Kidney tubule cell (primary cell): ENCODE measurements around the gene ZNF365.

ENCODE experiments used
- DNase-seq: peaks from one replicate; pipeline ENCODE4 v3.0.0-alpha.2; 2018; ENCODE audit warnings: low spot score

The ZNF365 gene

DNA sequence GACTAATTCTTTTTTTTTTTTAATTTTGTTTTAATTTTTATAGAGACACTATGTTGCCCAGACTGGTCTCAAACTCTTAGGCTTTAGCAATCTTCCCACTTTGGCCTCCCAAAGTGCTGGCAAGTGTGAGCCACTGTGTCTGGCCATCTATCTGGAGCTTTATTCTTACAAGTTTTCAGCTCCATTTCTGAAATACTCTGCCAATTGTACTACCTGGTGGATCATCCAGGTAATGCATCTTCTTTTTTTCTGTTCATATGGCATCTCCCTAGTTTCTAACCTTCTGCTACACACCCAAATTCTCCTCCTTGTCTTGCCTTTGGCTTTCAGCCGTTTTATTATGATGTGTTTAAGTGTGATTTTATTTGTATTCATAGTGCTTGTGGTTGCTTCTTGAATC is 40.2 kb downstream of the ZNF365 start:
- DNase-seq, result no peak

DNA sequence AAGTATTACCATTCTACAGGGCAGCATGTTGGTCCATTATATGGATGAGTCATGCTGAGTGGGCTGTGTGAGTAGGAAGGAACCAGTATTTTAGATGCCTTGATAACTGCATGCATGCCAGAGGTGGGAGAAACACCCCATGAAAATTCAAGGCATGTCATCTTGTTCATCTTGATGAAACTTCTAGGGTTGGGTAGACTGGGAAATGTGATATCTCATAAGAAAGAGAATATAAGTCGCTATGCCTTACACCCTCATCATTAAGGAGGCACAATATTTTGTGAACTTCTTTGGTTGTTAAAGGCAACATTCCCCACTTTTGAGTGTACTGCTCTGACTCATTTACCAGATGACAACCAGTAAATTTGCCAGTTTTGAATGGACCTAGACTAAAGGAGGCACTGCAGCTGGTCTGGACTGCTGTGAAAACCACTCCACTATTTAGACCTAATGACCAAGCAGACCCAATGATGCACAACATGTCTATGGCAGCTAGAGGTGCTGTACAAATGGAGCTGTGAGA is 48.0 kb downstream of the ZNF365 start:
- peak; percentile 91 for DNase-seq

DNA sequence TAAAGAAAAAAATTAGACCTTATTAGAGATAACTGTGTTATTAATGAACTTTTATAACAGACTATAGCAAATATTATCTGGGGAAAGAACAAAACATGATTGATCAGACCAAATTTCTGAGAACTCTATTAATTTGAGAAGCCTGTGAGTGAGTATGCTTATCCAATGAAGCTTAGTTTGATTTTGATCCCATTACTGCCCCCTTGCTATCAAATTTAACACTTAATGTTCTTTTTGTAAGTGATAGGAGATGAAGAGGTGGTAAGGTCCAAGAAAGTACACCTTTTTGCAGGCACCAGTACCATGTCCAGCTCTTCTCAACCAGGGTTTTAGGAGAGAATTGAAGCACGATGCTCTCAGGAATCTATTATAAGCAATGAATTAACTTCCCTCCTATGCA is 49.9 kb downstream of the ZNF365 start:
- no peak for DNase-seq

DNA sequence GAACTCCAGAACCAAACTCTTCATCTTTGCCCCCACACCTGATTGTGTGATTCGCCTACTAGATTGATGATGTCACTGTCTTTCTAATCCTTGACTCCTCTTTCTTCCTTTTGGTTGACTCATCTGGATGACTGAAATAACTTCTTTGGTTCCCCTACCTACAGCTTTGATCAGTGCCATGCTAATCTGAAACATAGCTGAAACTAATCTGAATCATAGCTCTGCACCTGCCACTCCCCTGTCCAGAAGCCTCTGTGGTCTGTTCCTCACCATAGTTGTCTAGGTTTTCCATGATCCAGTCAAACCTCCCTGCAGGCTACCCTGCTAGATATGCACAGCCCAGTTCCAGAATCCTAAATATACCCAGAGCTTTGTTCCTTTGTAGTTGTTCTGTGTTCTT is 51.9 kb downstream of the ZNF365 start:
- DNase-seq, result peak; percentile 97

DNA sequence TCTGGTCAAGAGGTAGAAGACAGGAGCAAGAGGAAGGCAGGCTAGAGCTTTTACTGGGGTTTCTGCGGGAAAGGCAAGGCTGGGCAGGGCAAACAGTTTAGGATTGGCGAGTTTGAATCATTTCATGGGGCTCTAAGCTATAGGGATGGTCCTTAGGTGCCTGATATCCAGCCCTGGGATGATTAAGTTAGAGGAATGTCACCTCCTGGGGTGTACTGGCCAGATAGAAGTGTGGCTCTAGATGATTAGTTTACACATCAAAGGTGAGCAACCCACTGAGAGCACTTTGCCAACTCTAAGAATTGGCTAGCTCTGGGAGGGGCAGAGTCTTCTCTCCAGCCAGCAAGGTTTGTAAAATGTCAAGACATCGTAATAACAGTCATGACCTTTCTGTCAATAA is 52.4 kb downstream of the ZNF365 start:
- peak; percentile 86 for DNase-seq

DNA sequence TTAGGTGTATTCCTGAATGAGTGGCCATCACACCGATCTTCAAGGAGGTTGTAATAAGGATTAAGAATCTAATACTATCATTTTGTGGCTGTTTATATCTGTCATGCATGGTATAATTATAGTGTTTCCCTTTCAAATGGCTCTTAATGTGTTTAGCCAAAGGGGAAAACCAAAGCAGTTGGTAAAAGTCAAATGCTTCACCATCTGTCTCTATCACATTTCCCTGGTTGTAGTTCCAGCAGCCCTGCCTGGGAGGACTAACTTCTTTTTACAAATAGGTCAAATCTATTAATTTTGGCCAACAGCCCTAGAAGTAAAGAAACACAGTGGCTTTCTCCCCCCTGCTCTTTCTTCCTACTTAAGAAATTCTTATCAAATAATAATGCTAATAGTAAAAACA is 56.7 kb downstream of the ZNF365 start:
- DNase-seq, result no peak

DNA sequence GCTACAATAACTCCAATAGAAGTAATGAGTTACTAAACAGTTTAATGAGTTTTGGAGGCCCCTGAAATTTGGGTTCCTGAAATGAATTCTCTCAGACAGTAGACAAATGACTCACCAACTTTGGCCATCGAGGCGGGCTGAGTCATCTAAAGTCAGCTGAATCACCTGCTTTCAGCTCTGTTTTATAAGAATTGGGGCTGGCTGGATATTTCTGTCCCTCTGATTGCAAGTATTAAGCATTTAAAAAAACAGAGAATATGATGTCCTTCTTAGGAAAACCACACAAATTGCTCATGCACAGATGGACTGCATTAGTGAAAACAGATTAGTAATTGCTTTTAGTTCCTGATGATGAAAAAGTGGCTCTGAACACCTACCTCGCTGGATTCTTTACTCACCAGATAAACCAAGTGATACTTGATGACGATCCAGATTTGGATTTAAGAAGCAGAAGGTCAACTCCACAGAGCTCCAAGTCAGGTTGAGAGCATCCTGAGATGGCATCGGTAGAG is 59.1 kb downstream of the ZNF365 start:
- DNase-seq, result peak; percentile 99

DNA sequence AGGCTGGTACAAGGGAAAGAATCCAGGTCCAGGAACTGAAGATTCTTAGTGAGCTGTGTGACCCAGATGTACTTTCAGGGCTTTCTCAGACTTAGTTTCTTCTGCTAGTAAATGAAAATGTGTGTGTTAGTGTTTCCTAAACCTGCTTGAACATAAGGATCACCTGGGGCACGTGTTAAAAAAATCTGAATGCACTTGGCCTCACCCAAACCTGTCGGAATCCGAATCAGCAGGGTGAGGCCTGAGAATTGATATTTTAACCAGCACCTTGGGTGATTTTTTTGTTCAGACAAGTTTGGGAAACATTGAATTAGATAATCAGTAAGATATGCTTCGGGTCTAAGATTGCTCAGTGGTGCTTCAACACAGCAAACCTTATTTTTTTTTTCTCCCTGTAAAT is 59.7 kb downstream of the ZNF365 start:
- DNase-seq, result no peak

DNA sequence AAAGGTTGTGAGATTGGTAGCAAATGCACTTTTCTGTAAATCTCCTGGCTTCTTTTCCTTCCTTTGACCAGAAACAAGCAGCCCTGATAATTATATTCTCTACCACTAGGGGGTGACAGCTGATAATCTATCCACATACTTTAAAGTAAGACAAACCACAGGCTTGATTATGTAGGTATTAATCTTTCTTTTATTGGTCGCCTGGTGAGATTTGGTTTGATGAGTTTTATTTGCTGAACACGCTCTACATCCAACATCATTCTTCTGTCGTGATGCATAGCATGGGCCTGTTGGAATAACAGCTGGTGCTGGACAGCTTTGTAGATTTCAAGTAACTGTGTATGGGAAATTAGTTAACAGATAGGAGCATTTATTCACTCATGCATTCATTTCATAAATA is 63.5 kb downstream of the ZNF365 start:
- peak; percentile 83 for DNase-seq

DNA sequence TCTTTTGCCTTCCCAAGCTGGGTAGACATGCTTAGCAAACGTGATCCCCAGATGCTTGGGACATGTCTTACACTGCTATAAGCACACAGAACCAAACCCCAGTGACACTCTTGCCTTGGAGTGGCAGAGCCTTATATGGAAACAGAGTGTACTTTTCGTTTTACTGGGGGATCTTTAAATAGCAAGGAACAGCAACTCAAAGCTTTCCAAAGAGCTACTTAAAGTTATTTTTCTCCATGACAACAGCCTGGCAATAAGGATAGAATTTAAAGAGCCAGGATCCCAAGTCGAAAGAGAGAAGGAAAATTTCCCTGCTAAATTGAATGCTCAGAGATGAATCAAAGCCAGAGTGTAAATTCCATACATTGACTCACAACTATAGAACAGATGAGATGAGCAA is 67.8 kb downstream of the ZNF365 start:
- DNase-seq, result no peak

DNA sequence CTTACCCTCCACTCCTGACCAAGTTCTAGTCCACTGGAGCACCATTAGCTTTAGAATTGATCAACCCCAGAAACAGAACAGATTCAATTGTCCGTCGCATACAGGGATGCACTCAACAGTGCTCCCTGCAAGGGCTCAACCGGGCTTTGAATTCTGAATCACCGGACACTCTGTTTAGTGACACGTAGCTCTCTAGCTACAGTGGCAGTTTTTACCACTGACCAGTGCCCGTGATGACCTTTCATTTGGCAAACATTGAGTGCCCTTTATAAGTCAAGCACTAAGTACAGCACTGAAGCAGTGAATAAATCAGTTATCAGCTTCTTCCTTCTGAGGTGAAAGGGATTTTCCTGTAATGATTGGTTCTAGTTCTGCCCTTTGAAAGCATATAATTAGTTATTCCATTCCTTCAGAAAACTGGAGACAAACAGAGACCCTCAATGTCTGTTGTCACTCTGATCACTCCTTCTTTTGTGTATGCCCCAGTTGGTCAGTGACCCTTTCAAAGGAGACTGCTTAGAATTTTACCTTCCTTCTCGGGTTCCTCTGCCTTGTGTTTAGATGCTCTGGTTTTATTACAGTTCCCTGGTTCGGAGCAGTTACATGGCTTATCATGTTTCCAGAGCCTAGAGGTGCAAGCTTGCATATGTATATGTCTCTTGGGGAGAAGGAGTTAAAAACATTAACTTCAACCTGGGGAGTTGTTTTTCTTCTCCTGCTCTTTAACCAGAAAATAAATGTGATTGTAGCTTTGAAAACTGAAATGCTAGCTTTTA is 68.9 kb downstream of the ZNF365 start:
- DNase-seq, result no peak

DNA sequence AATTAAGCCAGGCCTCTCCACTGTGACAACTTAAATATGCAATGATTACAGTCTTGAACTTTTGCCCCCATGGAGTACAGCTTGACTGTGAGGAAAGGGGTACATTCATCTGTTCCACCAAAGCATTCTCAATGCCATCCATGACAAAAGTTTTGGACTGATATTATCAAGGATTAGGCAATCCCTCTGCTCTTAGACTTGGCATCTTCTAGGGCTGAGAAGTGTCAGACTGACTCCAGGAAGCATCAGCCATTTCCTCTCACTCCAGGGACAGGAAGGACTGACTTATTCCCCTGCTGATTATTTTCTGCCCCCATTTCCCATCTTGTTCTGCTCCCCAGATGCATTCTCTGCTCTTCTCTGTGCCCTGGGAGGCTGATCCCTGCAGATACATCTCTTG is 69.7 kb downstream of the ZNF365 start:
- no peak for DNase-seq

DNA sequence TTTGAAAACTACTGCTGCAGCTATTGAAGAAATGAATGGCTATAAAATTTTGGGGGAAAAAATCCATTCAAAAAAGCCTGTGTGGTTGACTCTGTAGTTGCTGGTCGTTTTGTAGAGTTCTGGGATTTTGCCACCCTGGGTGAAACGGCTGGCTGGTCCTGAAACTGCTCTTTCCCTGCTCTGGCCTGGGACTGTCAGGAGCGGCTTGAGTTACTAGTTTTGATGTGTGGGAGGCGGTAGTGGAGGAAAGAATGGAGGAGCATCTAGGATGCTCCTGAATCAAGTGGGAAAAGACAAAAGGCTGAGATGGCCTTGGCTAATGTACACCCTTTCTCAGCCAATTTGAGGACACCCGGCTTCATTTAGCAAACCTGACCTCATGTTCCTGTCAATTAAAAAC is 72.5 kb downstream of the ZNF365 start:
- DNase-seq, result no peak

DNA sequence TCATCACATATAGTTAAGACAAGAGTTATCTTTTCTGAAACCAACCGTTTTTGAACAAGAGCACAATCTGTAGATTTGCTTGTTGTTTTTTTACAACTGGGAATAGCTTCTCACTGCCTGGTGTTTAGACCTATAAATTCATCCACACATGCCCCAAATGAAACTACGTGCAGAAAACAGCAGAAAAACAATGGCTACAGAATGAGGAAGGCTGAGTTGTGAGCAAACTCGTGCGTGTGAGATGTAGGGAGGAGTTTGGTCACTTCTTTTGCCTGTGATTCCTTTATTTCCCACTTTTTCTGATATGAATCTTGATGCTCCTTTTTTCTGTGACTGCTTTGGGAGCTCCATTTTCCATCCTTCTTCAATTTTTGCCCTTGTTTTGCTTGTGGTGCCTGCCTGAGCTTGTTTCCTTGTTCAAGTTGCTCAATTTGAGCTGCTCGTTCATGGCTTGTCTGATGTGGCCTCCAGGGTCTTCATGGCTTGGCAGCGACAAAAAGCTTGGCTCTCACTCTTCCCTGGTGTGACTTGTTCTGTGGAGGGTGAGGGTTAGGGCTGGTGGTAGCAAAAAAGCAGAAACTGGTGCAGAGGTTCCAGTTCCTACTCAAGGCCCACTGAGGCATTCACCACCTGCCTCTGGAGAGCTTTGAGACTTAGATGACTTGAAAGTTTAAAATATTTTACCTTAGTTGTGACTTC is 76.9 kb downstream of the ZNF365 start:
- no peak for DNase-seq

DNA sequence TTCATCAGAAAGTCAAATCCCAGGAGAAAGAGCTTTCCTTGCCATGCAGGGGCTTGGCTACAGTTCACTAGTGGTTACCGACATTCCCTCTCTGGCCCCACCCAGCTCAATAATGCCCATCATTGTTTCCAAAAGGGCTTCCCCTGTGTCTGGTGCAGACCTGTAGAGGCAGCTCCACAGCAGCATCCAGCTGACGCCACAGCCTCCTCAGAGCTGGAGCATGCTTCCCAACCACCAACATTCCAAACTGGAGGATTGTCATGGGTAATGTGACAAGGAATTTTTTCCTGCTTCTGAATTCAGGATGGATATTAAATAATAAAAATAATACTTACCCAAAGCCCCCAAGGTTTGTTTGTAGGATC is 77.4 kb downstream of the ZNF365 start:
- DNase-seq, result no peak
